GF-D8 (cell line): ENCODE data around the gene ATRNL1.

ENCODE experiments used
- DNase-seq: peaks from one replicate; lab custom pipeline; 2025; lab: John Stamatoyannopoulos, UW

Gene ATRNL1, protein sequence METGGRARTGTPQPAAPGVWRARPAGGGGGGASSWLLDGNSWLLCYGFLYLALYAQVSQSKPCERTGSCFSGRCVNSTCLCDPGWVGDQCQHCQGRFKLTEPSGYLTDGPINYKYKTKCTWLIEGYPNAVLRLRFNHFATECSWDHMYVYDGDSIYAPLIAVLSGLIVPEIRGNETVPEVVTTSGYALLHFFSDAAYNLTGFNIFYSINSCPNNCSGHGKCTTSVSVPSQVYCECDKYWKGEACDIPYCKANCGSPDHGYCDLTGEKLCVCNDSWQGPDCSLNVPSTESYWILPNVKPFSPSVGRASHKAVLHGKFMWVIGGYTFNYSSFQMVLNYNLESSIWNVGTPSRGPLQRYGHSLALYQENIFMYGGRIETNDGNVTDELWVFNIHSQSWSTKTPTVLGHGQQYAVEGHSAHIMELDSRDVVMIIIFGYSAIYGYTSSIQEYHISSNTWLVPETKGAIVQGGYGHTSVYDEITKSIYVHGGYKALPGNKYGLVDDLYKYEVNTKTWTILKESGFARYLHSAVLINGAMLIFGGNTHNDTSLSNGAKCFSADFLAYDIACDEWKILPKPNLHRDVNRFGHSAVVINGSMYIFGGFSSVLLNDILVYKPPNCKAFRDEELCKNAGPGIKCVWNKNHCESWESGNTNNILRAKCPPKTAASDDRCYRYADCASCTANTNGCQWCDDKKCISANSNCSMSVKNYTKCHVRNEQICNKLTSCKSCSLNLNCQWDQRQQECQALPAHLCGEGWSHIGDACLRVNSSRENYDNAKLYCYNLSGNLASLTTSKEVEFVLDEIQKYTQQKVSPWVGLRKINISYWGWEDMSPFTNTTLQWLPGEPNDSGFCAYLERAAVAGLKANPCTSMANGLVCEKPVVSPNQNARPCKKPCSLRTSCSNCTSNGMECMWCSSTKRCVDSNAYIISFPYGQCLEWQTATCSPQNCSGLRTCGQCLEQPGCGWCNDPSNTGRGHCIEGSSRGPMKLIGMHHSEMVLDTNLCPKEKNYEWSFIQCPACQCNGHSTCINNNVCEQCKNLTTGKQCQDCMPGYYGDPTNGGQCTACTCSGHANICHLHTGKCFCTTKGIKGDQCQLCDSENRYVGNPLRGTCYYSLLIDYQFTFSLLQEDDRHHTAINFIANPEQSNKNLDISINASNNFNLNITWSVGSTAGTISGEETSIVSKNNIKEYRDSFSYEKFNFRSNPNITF (N-terminal part only)

DNA sequence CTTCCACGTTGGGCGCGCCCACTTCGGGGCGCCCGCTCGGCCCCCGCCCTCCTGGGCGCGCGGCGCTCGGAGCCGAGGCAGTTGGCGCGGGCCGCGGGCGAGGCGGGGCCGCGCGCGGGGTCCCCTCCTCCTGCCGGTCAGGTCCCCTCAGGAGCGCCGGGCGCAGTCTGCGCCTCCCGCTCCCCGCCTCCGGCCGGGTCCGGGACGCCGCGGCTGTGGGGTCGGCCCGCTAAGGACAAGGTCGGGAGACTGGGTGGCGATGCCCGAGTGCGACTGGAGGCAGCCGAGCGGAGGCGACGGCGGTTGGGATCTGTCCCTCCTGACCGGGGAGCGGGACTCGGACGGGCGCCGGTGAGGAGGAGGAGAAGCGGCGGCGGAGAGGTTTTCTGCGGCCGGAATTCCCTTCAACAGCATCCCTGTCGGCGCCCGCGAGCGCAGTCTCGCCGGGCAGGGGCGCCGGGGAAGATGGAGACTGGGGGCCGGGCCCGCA lies at the start of gene ATRNL1:
Gene ATRNL1, plus strand, starts transcription at position 80 of the 490 bp plus-strand sequence. Its CDS starts 386 bp downstream, at position 466.
- no peak for DNase-seq

DNA sequence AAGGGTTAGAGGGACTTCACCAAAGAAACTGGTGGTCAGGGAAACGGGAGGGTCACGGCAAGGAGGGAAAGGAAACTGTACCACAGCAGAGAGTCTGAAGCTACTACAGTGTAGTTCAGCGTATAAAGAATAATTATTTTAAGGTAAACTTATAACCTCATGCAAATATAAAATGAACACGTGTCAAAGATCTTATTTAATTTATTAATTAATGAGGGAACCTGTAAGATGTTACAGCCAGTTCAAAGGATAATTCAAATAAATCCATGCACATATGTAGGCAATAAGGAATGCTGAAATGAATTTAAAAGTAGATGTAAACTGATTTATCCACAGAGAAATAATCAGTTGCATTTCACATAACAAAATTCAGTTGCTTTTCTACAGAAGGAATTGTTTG lies 49.4 kb upstream of the ATRNL1 start:
- no peak for DNase-seq

DNA sequence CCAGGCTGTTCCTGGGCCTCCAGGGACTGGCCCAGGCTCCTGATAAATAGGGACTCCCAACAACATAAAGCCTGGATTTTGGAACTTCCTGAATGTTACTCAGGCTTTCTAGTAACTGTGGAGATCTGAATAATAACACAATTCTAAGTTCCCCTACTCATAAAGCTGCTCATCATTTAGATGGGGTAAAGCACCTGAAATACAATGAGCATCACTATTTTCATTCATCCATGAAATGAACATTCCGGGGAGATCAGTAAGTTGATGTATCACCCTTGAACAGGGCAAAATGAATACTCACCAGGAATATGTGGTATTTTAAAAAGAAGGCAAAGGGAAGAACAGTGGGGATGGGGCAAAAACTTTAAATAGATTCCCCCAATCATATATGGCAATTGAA lies 48.3 kb upstream of the ATRNL1 start:
- DNase-seq, result no peak

DNA sequence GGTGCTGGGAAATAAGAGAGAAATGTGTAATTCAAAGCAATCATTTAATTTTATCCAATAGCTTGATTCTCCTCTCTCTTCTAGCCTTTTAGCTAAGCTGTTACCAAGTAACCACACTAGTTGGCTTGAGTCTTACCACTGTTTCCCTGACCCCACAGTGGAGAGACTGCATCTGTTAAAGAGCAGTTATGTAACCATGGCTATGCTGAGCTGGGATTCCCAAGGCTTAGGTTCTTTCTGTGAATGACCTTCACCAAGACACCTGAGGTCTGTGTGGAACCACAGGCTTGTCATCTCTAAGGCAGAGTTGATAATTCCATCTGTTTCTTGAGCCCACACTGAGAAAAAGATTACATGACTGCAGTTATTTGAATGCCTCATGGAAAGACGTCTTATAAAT lies 47.7 kb upstream of the ATRNL1 start:
- no peak for DNase-seq

DNA sequence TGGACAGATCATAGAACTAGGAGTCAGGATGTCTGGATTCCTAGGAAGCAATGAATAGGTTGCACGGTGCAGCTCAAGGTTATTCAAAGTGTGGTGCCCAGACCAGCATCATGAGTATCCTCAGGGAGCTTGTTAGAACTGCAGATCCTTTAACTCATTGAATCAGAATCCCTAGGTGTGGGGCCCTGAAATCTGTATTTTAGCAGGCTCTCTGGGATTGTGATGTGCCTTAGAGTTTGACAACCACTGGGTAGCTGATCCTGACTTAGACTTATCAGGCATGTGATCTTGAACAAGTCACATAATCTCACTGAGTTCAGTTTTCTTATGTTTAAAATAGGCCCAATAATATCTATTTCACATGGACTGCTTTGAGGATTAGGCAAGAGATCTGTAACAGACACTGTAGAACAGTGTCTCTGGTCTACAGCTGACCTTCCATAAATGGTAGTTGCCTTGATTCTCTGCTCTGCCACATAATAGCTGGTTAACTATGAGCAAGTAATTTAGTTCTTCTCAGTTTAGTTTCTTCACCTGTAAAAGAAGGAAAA lies 46.4 kb upstream of the ATRNL1 start:
- DNase-seq, result no peak

DNA sequence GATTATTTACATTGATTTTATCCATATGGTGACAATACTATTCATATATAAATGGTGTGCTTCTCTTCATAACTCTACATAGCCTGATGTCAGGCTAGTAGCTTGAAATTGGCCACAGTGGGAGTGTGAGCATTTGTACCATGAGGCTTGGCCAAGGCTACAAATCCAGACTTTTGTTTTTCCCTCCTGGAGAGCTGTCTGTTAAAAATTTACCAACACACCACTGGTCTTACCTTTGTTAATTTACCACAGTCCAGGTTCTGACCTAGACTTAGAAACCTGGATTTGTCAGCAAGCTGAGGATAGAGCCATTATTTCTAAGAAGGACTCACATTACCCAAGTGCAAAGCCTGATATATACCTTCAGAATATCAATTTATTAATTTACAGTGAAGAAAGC lies 45.5 kb upstream of the ATRNL1 start:
- no peak for DNase-seq

DNA sequence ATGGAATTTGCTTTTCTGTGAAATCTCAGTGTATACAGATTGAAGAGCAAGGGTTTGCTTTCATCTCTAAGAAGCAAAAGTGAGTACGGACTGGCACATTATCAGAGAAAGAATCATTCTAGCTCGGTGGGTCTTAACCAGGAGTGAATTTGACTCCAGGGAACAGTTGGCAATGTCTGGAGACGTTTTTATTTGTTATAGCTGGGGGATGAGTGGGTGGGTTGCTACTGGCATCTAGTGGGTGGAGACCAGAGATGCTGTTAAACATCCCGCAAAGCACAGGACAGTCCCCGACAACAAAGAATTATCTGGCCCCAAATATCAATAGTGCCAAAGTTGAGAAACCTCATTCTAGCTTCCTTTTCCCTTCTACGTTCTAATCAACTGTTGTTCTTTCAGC lies 43.8 kb upstream of the ATRNL1 start:
- DNase-seq, result no peak

DNA sequence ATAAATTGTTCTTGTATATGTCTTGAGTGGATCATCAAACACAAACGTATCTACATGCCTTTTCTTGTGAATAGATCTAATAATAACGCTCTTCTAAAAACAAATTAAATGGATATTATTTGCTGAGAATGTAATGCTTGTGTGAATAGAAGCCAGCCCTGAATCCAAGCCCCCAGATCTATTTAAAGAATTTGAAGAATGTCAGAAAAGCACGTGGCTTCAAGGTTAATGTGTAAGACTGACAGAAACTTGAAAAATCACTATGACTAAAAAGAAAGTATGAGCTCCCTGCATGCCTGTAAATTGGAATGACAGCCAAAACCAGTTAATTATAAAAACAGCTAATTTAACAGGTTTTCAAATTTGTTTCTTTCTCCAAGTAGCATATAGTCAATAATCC lies 43.2 kb upstream of the ATRNL1 start:
- no peak for DNase-seq

DNA sequence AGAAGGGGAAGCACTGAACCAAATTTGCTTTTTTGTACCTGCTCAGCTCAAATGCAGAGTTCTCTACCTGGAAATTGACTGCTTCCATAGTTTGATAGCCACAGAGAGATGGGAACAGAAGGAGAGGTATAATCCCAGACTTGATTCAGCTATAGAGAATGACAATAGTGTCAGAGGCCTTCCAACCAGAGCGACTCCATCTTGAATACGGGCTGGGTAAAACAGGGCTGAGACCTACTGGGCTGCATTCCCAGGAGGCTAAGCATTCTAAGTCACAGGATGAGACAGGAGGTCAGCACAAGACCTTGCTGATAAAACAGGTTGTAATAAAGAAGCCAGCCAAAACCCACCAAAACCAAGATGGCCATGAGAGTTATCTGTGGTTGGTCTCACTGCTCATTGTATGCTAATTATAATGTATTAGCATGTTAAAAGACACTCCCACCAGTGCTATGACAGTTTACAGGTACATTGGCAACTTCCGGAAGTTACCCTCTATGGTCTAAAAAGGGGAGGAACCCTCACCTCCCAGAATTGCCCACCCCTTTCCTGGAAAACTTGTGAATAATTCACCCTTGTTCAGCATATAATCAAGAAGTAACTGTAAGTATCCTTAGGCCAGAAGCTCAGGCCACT lies 42.7 kb upstream of the ATRNL1 start:
- DNase-seq, result no peak

DNA sequence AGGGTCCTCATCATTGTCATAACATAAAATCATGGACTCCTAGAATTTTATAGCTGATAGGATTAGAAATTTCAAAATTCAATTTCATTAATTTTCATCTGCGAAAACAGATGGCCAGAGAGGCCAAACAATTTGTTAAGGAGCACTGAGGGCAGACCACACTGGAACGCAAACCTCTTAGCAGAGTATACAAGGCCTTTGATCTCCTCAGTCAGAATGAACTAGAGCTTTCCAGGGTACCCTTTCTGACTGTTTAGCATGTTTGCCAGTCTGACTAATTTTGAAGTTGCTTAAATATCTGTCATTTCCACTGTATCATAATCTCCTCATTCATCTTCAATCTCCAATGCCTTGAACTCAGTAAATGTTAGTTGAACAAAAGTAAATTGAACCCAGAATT lies 41.9 kb upstream of the ATRNL1 start:
- DNase-seq, result no peak

DNA sequence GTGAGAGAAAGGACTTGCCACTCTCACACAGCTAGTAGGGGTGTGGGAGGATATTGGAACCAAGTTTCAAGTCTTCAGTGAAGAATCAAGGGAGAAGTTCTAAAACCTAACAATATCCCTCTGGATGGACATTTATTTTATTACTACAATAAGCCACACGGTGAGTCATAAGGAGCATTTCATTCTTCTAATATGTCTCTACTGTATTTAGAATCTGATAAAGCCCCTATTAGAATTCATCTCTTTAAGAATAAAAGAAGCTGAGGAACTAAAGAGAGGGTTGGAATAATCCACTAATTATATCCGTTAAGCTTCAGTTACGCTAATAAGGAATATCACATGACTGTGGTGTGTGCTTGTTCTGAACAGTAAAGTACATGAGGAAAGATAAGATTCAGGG lies 40.9 kb upstream of the ATRNL1 start:
- no peak for DNase-seq

DNA sequence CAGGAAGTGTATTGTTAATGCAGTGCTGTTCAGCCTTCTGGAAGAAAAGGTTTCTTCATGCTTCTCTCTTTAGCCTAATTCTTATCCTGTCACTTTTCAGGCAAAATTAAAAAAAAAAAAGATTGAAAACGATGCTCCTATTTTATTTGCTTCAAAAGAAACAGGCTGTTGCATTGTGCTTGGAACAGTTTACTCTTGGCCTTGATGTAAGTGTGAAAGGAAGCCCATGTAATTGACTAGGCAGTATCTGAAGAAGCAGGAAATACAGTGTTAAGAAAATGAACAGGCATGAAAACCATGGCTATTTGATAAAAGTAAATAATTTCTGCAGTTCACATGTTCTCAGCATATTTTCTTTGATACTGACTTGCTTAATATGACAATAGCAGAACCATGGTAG lies 40.4 kb upstream of the ATRNL1 start:
- DNase-seq, result no peak

DNA sequence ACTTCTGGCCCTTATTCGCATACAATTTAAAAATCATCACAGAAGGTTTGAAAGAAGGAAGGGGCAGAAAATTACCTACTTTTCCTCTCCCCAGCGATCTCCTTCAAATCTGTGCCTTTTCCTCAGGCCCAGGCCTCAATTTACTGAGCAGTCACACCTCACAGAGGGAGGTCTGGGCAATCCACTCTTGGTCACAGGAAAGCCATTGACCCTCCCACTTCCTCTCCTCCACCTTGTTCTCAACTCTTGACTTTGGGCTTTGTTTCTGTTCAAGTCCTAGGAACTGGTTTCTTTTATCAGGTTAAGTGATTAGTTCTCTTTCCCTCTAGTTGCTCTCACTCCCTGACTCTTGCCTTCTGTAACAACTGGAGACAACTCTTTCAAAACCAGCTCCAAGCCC lies 37.0 kb upstream of the ATRNL1 start:
- no peak for DNase-seq

DNA sequence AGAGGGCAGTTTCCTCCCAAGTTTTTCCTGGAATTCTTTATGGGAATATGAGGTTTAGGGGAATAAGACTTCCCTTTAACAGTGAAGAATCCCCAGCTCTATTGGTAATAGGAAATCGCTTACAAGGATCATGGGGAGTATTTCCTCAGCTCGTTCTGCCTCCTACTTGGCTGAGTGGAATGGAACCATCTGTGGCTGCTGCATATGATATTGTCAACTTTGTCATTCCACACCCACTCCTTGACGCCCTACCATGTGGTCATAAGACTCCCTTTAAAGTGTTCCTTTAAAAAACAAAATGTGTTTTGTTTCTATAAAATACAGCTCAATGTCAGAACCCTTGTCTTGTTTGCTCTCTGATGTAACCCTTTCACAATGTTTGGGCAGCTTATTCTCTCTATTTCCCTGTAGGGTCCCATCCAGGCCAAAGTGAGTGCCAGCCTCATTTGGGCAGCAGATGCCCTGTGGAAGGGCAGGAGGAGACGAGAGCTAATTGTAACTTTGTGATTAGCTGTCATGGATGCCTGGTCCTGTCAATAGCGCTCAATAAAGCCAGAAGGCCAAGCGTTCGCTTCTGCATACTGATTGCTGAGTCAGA lies 33.8 kb upstream of the ATRNL1 start:
- DNase-seq, result no peak

DNA sequence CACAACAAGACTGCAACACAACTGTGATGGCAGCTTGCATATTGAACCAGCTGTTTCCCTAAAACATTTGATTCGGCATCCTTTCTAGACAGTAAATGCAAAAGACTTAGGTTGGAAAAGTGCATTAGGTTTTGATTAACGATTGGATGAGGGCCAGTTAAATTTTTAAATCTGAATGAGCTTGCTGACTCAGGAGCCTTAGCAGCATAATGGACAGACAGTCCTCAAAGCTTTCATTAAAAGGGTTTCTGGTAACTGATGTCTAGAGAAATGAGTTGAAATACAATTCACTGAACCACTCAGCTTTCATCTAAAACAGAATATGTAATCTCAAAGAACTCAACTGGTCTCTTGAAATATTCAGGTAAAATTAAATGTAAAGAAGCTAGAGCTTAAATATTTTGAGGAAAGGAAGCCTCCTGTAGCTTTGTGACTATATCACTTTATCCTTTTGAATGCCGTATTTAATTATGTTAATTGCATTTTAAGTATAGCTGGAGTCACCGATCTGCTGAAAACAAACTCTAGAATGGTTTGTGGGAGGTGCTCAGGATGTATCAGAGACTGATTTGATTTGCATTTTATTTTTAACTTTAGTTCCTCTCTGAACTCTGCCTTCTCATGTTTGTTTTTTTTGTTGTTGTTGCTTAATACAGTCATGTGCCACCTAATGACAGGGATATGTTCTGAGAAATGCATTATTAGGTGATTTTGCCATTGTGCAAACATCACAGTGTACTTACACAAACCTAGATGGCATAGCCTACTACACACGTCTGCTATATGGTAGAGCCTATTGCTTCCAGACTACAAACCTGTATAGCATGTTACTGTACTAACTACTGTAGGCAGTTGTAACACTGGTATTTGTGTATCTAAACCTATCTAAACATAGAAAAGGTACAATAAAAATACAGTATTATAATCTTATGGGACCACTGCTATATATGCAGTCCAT lies 29.2 kb upstream of the ATRNL1 start:
- DNase-seq, result no peak

DNA sequence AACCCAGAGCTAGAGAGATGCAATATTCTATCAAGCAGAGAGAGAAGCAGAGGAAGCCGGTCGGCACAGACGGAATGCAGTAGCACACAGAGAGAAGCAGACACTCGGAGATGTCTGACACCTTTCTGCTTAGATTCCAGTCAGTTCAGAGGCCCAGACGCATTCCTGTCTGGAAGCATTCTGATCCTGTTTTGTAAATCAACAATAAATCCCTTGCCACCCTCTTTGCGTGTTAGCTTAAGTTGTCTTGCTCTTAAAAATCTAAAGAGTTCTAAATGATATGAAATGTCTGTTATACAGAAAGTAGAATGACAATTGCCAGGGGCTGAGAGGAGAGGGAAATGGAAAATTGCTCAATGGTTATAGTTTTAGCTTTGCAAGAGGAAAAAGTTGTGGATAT lies 27.4 kb upstream of the ATRNL1 start:
- DNase-seq, result no peak

DNA sequence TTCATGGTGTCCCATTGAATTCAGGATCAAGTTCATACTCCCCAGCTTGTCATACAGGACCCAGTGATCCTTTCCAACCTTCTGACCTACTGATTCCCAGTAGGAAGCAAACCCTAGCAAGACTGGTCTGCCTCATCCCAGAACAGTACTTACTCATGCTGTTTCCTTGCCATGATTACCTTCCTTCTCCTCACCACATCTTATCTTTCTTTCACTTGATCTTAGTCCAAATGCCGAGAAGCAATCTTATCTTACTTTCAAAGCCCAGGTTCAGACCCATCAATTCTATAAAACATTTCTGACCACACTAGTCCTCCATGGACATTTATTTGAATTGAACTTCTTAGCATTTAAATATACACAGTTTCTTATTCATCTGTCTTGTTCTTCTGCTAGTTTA lies 26.6 kb upstream of the ATRNL1 start:
- DNase-seq, result no peak

DNA sequence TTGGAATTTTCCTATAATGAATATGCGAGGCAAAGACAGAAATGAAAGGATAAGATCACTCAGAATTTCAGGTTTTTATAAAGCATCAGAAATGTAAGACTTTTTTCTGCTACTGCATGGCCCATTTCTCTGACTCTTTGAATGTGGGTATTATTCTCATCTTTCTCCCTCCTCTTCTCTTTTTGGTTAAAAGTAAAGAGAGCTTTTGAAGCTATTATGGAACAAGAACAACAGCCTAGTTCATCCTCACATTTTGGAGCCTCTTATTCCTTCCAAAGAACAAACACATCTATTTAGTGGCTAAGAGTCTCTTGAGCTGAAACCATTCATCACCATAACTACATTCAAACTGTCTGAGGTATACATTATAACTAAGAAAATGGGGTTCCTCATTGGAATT lies 19.4 kb upstream of the ATRNL1 start:
- no peak for DNase-seq

DNA sequence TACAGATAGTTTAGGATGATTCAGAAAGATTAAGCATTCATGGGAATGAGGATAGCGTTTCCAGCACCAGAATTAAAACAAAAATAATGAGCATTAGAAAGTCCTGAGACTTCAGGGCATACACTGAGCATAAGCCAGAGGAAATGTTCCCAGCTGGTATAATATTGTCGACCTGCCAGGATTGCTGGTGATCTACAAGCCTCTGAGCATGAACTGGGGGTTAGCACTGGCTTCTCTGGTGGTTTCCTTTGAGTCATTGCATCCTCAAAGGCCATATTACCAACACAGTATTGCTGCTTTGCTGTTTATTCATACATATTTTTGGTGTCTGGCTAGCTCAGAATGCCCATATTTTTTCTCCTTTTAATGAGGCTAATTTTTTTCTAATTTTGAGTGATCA lies 10.7 kb upstream of the ATRNL1 start:
- DNase-seq, result no peak

DNA sequence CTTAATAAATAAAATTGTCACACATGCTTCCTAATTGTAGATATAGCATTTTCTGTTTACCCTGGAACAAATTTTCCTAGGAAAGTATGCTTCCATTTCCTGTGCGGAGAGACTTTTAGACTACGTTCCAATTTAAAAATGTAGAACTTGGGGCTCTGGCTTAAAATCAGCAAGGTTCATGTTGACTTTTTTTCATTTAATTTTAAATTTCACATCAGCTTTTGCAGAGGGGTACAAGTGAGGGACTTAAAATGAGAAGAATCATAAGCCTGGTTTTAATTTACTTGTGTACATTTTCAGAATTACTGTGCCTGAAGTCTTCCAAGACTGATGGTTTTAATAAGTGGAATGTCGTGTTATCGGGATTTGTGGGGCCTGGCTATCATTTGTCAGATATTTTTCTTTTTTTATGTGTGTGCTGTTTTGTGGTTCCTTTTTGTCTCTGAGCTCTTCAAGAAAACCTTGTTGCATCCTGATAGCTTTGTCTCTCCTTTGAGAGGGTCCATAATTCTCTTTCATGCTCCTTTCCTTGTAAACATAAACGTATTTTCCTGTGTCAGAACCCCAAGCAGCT lies 8.8 kb upstream of the ATRNL1 start:
- DNase-seq, result no peak
